DND-41 (cell line): ENCODE data around the gene WDR4.

Source experiments
- EZH2 ChIP-seq: IDR thresholded peaks from 3 replicates; pipeline ENCODE4 v1.6.1; 2012; ENCODE audit warnings: borderline replicate concordance, low read depth, mild to moderate bottlenecking, moderate library complexity, low read length, inconsistent platforms; ENCODE audit not compliant: severe bottlenecking
- TF ChIP-seq, protein P1 (sequence below): IDR thresholded peaks from 2 replicates; pipeline ENCODE4 v1.5.1; 2012; ENCODE audit warnings: borderline replicate concordance, low read length, moderate library complexity, mild to moderate bottlenecking; ENCODE audit not compliant: poor library complexity, severe bottlenecking; ENCODE audit errors: extremely low read depth

DNA sequence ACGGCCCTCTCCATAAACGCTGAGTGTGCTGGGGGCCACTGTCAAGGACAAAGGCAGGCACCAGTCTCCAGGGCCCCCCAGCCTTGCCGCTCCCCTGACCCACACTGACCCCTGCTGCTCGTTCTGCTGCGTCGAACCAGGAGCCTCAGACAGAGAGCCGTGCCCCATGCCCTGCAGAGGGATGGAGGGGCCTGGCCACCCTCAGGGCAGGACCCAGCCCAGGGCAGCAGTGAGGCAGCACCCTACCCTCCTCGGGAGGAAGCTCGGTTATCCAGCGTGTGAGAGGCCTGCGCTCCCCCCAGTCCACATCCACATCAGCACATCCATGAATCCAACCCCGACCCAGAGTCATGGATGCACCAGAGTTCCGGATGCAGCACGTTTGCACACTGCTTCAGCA lies 15.1 kb downstream of the WDR4 start:
- TF ChIP-seq EZH2, result no peak
- TF ChIP-seq, protein P1, sequence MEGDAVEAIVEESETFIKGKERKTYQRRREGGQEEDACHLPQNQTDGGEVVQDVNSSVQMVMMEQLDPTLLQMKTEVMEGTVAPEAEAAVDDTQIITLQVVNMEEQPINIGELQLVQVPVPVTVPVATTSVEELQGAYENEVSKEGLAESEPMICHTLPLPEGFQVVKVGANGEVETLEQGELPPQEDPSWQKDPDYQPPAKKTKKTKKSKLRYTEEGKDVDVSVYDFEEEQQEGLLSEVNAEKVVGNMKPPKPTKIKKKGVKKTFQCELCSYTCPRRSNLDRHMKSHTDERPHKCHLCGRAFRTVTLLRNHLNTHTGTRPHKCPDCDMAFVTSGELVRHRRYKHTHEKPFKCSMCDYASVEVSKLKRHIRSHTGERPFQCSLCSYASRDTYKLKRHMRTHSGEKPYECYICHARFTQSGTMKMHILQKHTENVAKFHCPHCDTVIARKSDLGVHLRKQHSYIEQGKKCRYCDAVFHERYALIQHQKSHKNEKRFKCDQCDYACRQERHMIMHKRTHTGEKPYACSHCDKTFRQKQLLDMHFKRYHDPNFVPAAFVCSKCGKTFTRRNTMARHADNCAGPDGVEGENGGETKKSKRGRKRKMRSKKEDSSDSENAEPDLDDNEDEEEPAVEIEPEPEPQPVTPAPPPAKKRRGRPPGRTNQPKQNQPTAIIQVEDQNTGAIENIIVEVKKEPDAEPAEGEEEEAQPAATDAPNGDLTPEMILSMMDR, result no peak
